Islet precursor cell (in vitro differentiated cells): ENCODE results near the gene CITED4.

ENCODE experiments used
- DNase-seq: peaks from one replicate; pipeline ENCODE4 v3.0.0-alpha.2; 2018

CITED4 gene

DNA sequence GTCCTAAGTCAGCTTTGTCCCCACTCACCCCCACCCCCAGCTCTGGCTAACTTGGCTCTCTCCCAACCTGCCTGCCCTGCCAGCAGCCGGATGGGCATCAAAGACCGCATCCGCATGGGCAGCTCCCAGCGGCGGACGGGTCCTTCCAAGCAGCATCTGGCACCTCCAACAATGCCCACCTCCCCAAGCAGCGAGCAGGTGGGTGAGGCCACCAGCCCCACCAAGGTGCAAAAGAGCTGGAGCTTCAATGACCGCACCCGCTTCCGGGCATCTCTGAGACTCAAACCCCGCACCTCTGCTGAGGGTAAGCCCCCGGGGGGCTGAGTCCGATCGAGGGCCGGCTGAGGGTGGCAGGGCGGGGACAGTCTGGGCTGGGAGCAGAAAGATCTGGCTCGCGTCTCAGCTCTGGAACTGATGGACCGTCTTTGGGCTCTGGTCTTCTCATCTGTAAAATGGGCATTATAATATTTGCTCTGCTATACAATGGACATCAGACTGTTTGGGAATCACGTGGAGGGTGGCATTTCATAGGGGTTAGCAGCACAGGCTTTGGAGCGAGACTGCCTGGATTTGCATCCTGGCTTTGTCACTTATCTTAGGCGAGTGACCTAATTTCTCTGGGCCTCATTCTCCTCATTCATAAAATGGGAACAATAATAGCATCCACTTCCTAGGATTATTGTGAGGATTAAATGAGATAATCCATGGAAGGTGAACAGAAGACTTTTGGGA is 31.0 kb downstream of the CITED4 start:
- DNase-seq: no peak

- DNase-seq: no peak
These were observed 31.7 kb downstream of the CITED4 start for GRCh38 chr1:40830419-40830943.

GRCh38 chr1:40829631-40830245 is 32.4 kb downstream of the CITED4 start:
- no peak for DNase-seq

GRCh38 chr1:40825996-40826395 is 36.2 kb downstream of the CITED4 start:
- DNase-seq: no peak

DNA sequence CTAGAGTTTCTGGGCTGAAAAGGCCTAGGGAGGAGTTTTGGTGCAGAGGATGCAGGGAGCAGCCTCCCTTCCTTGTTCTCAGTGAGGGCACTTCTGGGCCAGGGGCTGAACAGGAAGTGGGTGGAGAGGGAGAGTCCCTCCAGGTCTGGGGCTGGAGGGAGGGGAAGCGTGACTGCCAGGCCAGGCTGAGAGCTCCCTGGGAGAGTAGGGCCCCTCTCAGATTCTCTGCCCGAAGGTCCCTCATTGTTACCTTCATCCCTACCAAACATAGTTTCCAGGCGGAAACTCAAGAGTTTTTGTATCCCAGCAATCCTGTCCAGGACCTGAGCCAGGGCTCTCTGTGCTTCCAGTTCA is 36.8 kb downstream of the CITED4 start:
- no peak for DNase-seq

DNA sequence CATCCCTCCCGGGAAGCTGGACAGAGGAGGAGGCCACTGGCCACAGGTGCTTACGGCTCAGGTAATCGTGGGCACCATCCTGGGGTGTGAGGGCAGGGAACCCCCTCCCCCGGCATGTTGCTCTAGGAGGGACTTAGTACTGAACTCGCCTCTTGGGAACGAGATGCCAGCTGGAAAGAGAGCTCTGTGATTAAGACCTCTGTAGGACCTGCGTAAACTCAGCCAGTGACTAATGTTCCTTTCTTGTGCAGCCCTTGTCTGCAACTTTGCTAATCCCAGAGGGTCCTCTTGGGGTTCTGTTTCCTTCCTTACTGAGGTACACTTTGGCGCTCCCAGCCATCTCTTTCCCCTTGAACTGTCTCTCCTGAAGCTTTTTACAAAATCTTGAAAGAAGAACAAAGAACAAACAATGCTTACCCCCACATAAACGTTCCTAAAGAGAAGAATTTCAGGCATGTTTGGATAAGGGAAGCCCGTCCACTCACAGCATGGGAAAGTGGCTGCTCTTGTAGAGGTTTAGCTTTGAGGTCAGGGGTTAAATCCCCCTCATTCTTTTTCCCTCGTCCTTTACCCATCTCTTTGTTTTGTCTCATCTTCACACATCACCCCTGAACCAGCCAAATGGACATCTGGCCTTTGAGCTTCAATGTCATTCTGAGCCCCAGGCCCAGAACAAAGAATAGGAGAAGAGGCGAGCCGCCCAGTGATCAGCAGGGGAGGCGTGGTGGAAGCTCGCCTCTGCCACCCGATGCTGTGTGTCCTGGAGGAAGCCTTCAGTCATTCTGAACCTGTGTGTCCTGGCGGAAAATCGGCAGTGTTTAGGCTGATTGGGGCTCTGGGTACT is 37.4 kb downstream of the CITED4 start:
- DNase-seq: peak; percentile 71

DNA sequence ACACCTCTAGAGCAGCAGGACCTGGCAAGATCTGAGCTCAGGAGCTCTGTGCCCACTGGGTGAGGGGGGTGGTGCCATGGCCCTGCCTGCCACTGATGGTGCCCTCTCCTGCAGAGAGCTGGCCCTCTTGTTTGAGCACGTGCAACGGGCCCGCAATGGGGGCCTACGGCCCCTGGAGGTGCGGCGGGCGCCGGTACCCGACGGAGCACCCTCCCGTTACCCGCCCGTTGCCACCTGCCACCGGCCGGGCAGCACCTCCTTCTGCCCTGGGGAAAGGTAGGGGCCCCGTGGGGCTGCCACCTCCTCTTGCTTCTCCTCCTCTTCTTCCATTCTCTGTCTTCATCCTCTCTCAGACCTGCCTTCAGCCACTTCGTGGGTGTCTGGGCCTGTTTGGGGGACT is 38.2 kb downstream of the CITED4 start:
- DNase-seq: no peak

GRCh38 chr1:40823345-40823744 is 38.8 kb downstream of the CITED4 start:
- no peak for DNase-seq

DNA sequence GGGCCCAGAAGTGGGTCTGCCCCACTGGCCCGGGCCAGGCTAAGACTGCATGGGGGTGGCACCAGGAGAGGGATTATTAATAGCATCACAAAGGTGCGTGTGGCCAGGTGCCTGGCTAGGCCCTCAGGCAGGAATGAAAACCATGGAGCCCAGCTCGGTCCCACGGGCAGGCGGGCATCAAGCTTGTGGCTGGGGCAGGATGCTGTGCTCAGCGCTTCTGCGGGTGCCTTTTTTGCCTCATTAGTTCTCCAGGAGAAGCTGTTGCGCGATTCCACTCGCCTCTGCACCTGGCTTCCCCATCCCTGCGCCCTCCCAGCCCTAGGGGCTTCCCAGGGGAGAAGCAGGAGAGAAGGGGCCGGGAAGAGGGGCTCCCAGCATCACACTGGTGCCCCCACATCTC is 39.3 kb downstream of the CITED4 start:
- no peak for DNase-seq

GRCh38 chr1:40820911-40821693 is 41.1 kb downstream of the CITED4 start:
- DNase-seq: no peak

- peak; percentile 77 for DNase-seq
These were observed 41.8 kb downstream of the CITED4 start for GRCh38 chr1:40820251-40820797.

GRCh38 chr1:40819101-40819500 is 43.1 kb downstream of the CITED4 start:
- no peak for DNase-seq

DNA sequence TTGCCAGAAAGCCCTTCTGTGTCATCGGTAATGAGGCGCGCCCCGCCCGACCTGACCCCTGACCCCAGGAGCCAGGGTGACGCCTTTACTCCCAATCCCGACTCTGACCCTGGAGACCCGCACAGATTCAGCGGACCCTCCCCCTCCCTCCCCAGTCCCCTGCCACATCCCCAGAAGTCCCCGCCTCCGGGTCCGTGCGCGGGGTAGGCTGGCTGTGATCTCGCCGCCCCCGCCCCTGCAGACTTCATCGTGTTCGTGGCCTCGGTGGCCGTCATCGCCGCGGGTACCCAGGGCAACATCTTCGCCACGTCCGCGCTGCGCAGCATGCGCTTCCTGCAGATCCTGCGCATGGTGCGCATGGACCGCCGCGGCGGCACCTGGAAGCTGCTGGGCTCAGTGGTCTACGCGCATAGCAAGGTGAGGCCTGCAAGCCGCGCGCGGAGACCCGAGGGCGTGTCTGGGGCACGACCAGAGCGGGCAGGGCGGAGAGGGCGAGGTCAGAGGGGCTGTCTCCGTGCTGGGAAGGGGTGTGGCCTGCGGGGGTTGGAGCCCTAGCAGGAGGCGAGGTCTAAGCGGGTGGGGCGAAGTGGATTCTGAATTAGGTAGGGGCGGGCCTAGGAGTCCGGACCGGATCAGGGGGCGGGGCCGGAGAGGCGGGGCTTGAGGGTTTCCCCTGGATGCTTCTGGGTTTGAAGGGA is 43.8 kb downstream of the CITED4 start:
- DNase-seq: peak; percentile 95

- DNase-seq: no peak
These were observed 44.3 kb downstream of the CITED4 start for GRCh38 chr1:40817791-40818263.

DNA sequence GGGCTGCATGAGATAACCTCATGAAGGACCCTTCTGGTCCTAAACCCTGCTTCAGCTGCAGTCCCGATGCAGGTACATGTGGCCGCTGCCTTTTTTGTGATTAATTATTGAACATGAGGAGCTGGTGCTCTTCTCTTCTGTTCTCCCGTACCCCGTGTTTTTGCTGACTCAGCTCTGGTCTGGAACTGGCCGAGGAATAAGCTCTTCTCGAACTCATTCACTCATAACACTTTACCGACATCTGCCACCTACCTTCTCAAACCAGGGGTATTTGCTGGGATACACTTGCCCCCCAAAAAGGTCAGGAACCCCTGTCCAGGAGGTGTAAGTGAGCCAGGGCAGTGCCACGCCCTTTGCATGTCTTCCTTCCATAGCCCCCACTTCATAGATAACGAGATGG is 46.7 kb downstream of the CITED4 start:
- DNase-seq: no peak
